ENCODE results near the gene VPS54.

DNA sequence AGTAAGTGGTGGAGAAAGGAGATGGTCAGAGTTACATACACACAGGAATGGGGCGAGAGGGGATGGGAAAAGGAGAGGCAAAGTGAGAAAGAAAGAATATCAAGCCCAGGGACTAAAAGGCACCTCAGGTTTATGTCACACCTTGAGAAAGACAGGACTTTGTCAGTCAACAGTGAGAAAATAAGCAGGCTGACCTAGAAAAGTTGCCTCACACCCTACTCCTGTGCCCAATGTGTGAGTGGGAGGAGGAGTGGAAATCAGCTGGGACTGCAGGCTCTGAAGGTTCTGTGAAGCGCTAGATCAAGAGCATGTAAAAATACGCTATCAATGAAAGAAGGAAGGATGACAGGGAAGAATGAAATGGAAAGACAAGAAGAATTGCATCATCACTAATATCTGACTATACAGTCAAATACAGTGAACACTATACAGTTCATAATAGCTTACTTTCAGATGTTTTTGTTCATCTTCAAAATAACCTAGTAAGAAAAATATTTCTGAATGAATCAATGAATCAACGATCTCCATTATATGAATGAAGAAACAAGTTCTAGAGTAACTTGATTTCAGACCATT is 10.7 kb downstream of the VPS54 start:
- TF ChIP-seq POLR2A (IDR thresholded peaks at IDR 0.05; ENCODE audit: low read depth, low read length): no peak
- no peak for TF ChIP-seq TAF1 (IDR thresholded peaks at IDR 0.05; ENCODE audit: low read depth, low read length)
- no peak for TF ChIP-seq POLR2AphosphoS5 (IDR thresholded peaks at IDR 0.05; ENCODE audit: low read depth, low read length)
- TF ChIP-seq SPI1 (IDR thresholded peaks at IDR 0.05; ENCODE audit: low read depth, low read length): no peak
